C4-2B (cell line): ENCODE results near the gene ZYG11A.

Experiments
- ZFX ChIP-seq: fragments of 450-650 bp; IDR thresholded peaks from 2 replicates; pipeline ENCODE4 v1.6.1; 2017
- TF ChIP-seq, protein P1 (sequence below): fragments of 450-650 bp; conservative IDR thresholded peaks from 2 replicates; pipeline ENCODE4 v1.5.1; 2017; ENCODE audit warnings: mild to moderate bottlenecking

DNA sequence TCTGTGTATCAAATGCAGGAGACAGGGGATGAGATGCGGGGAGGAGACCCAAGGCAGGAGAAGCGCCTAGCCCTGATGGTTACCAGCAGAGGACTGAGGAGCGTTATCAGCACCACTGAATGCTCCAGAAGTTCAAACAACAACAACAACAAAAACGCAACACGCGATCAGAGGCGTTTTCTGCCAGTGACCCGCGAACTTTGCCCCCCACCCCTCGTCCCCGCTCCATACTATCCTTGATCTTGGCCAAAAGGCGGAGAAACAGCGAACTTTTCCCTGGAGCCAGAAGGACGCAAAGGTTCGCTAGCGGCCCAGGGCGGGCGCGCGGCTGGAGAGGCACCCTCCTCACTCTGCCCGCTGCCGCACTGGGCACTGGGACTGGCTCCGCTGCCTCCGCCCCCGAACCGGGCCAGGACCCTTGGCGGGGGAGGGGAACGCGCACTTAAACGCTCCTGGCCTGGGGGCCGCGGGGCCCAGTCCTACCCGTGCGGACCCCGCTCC, 78.3 kb downstream of the ZYG11A start:
- TF ChIP-seq, protein P1, sequence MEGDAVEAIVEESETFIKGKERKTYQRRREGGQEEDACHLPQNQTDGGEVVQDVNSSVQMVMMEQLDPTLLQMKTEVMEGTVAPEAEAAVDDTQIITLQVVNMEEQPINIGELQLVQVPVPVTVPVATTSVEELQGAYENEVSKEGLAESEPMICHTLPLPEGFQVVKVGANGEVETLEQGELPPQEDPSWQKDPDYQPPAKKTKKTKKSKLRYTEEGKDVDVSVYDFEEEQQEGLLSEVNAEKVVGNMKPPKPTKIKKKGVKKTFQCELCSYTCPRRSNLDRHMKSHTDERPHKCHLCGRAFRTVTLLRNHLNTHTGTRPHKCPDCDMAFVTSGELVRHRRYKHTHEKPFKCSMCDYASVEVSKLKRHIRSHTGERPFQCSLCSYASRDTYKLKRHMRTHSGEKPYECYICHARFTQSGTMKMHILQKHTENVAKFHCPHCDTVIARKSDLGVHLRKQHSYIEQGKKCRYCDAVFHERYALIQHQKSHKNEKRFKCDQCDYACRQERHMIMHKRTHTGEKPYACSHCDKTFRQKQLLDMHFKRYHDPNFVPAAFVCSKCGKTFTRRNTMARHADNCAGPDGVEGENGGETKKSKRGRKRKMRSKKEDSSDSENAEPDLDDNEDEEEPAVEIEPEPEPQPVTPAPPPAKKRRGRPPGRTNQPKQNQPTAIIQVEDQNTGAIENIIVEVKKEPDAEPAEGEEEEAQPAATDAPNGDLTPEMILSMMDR, result no peak
- TF ChIP-seq ZFX, result no peak
